Esophagus muscularis mucosa (tissue), 4 donors: ENCODE data around the gene VAMP2. TPM values are rescaled to one million over a fixed set of nuclear protein-coding genes. Genes with fewer than 3 reads are reported as not detected.
A peak's percentile ranks its signal among the peaks of the same experiment; 100 is the strongest.

Experiments
- DNase-seq: peaks from one replicate; pipeline ENCODE4 v3.0.0-alpha.2; 2017; ENCODE audit errors: extremely low spot score
- H3K27ac ChIP-seq, 4 donors: fragments of 200-600 bp; sonication (generic); replicated peaks in 1 of 4; 1 replicate in 3 of 4; 2 replicates in 1 of 4; pipeline ENCODE4 v1.5.1; 2016 to 2019; ENCODE audit warnings: mild to moderate bottlenecking in 1 of 4
- H3K27me3 ChIP-seq, 4 donors: fragments of 200-600 bp; sonication (generic); one replicate each; pipeline versions ENCODE4 v1.5.1 to v1.6.0; 2016 to 2019
- H3K36me3 ChIP-seq, 4 donors: fragments of 200-600 bp; sonication (generic); one replicate each; pipeline ENCODE4 v1.5.1; 2016 to 2019
- H3K4me1 ChIP-seq, 4 donors: fragments of 200-600 bp; sonication (generic); one replicate each; pipeline ENCODE4 v1.5.1; 2016 to 2019
- H3K4me3 ChIP-seq, 4 donors: fragments of 200-600 bp; sonication (generic); 1 replicate in 2 of 4; 2 replicates in 2 of 4; pipeline ENCODE4 v1.5.1; 2016 to 2019; ENCODE audit warnings: mild to moderate bottlenecking in 4 of 4, moderate library complexity in 1 of 4
- H3K9me3 ChIP-seq, 4 donors: fragments of 200-600 bp; sonication (generic); 1 replicate in 3 of 4; 2 replicates in 1 of 4; pipeline ENCODE4 v1.5.1; 2016 to 2019
- EP300 ChIP-seq: sonication (generic); formaldehyde crosslinking; IDR thresholded peaks from one replicate; pipeline ENCODE4 v1.6.1; 2017; ENCODE audit warnings: antibody characterized with exemption
- POLR2A ChIP-seq: fragments of 450-650 bp; IDR thresholded peaks from one replicate; pipeline ENCODE4 v1.6.1; 2017; ENCODE audit warnings: antibody characterized with exemption, moderate library complexity, mild to moderate bottlenecking, low read depth
- POLR2AphosphoS5 ChIP-seq, 2 donors: sonication (generic); formaldehyde crosslinking; IDR thresholded peaks; one replicate each; pipeline ENCODE4 v1.6.1; 2017; ENCODE audit warnings: antibody characterized with exemption in 2 of 2
- WGBS: methylation state at CpG from one replicate; pipeline ENCODE4 v1.1.5; 2018; 5-methylcytosine and 5-hydroxymethylcytosine counted together
- intact Hi-C: fragments of 100-400 bp; cut with DNase I; formaldehyde crosslinking; loops from one replicate; pipeline ENCODE4 v1.15.1; 2023
- total RNA-seq, 4 donors: library from RNA; depleted of rRNA; stranded (reverse); fragments of >200 nt; gene quantifications; one replicate each; pipeline versions ENCODE4 v1.1.0 to v1.2.1, GENCODE V29; 2016
- TF ChIP-seq, protein P1 (sequence below), 3 experiments: fragments of 200-600 bp in 2 of 3; fragments of 450-650 bp in 1 of 3; sonication (generic) in 2 of 3; IDR thresholded peaks; one replicate each; pipeline ENCODE4 v1.5.1; 2017 to 2019; ENCODE audit warnings: antibody characterized with exemption in 3 of 3, mild to moderate bottlenecking in 2 of 3, moderate library complexity in 1 of 3

Gene VAMP2
- total RNA-seq, 4 donors from 2014 or later: 23.7 to 36.4 (median 33.0) TPM

- peaks cover 66 to 83% (median 80%) of the 10 kb centered on the region in 4 donors for H3K4me1 ChIP-seq
Observed at GRCh38 chr17:8123695-8124349, 38.9 kb downstream of the VAMP2 start, which contains the start of gene HES7. TSS of gene HES7 (minus strand) at chr17:8124106. CDS start at chr17:8124084, 22 bp downstream.

GRCh38 chr17:8122924-8123694 is 39.6 kb downstream of the VAMP2 start:
- H3K9me3 ChIP-seq: no peaks in the 10 kb centered on the region
- peak overlapping the region in 3 of 4 donors; percentile 21 to 57 (median 33) for H3K27ac ChIP-seq
- intact Hi-C loops: no loop called here
- peaks cover 10 to 55% (median 39%) of the 10 kb centered on the region in 4 donors for H3K27me3 ChIP-seq
- peak overlapping the region; percentile 46 to 79 (median 58) for H3K4me3 ChIP-seq
- H3K4me1 ChIP-seq: peaks cover 73 to 91% (median 87%) of the 10 kb centered on the region in 4 donors
- under 1% methylated on average over 39 of the region's 55 CpGs for WGBS
- H3K36me3 ChIP-seq: no peaks in the 10 kb centered on the region
- TF ChIP-seq, protein P1, sequence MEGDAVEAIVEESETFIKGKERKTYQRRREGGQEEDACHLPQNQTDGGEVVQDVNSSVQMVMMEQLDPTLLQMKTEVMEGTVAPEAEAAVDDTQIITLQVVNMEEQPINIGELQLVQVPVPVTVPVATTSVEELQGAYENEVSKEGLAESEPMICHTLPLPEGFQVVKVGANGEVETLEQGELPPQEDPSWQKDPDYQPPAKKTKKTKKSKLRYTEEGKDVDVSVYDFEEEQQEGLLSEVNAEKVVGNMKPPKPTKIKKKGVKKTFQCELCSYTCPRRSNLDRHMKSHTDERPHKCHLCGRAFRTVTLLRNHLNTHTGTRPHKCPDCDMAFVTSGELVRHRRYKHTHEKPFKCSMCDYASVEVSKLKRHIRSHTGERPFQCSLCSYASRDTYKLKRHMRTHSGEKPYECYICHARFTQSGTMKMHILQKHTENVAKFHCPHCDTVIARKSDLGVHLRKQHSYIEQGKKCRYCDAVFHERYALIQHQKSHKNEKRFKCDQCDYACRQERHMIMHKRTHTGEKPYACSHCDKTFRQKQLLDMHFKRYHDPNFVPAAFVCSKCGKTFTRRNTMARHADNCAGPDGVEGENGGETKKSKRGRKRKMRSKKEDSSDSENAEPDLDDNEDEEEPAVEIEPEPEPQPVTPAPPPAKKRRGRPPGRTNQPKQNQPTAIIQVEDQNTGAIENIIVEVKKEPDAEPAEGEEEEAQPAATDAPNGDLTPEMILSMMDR (IDR thresholded peaks at IDR 0.05): no peak
- TF ChIP-seq EP300 (no peak), POLR2AphosphoS5 (IDR thresholded peaks at IDR 0.05) (no peak), POLR2A (no peak)
- no peak for DNase-seq

More at GRCh38 chr17:8123695-8124349, 38.9 kb downstream of the VAMP2 start, which contains the start of gene HES7:
- Histone ChIP-seq H3K27ac (peak within 1 kb of the TSS in 3 of 4 donors; percentile 21 to 57 (median 33)), H3K27me3 (peaks cover 10 to 62% (median 39%) of the 10 kb centered on the region in 4 donors), H3K4me3 (peak within 1 kb of the TSS; percentile 46 to 79 (median 64)), H3K9me3 (no peaks in the 10 kb centered on the region), H3K36me3 (no peaks in the 10 kb centered on the region)
- 2% methylated on average over 29 of the region's 29 CpGs for WGBS
- no peak for TF ChIP-seq EP300
- no peak for TF ChIP-seq POLR2AphosphoS5 (IDR thresholded peaks at IDR 0.05)
- no peak for TF ChIP-seq POLR2A
- TF ChIP-seq, protein P1 (IDR thresholded peaks at IDR 0.05): no peak
- no peak for DNase-seq
- intact Hi-C loops: no loop called here

DNA sequence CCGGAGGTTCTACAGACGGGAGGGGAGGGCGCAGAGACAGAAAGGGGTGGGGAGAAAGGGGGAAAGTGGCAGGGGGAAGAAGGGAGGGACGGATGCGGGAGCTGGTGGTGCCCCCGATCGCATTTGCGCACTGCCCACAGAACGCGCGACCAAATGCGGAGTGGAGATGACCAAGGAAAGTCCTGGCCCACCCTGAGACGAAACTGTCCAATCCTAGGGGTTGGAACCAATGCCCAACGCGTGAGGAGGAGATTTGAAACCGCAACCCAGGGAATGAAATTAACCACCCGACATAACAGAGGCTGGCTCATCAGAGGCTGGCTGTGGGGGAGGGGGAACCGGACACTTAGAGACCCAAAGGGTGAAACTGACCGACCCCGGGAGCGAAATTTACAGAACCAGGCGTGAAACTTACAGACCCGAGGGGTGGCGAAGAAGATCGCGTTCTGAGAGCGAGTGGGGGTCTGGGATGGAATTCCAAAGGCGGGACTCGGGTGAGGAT is 40.3 kb downstream of the VAMP2 start:
- H3K9me3 ChIP-seq: no peaks in the 10 kb centered on the region
- H3K4me3 ChIP-seq: peak overlapping the region; percentile 46 to 79 (median 58)
- peaks cover 79 to 94% (median 91%) of the 10 kb centered on the region in 4 donors for H3K4me1 ChIP-seq
- H3K27me3 ChIP-seq: peaks cover 10 to 52% (median 40%) of the 10 kb centered on the region in 4 donors
- WGBS: 2% methylated on average over 24 of the region's 29 CpGs
- DNase-seq: no peak
- no peaks in the 10 kb centered on the region for H3K36me3 ChIP-seq
- TF ChIP-seq POLR2A (no peak), POLR2AphosphoS5 (IDR thresholded peaks at IDR 0.05) (no peak), EP300 (no peak)
- TF ChIP-seq, protein P1 (IDR thresholded peaks at IDR 0.05): no peak
- H3K27ac ChIP-seq: peak overlapping the region; percentile 8 to 57 (median 34)
- intact Hi-C loops: no loop called here

DNA sequence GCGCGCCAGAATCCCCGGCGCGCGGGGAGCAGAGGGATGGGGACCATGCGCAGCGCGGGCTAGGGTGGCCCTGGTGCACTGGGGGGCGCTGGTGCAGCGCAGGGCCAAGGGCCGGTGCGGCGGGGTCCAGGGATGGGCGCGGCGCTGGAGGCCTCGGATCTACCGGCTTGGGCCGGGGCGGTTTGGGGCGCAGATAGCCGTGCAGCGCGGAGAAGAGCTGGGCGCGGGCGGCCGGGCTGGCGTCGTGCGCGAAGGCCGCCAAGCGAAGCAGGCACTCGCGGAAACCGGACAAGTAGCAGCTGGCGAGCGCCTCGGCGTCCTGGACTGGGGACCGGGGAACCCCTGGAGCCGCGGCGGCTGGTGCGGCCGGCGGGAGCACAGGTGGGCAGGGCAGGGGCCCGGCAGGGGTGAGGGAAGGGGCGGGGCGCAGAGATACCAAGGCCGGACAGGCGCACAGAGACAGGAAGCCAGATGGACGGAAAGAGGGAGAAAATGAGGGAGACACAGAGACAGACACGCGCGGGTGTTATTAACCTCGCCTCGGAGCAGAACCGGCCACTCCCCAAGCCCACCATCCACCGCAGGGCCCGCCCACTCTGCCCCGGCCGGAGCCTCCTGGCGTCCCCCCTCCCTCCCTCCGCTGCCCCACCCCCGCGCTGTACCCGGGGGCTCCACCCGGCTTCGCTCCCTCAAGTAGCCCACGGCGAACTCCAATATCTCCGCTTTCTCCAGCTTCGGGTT is 40.9 kb downstream of the VAMP2 start:
- no peaks in the 10 kb centered on the region for H3K36me3 ChIP-seq
- H3K4me1 ChIP-seq: peaks cover 74 to 91% (median 88%) of the 10 kb centered on the region in 4 donors
- peak overlapping the region; percentile 8 to 63 (median 52) for H3K27ac ChIP-seq
- H3K27me3 ChIP-seq: peaks cover 10 to 58% (median 46%) of the 10 kb centered on the region in 4 donors
- H3K4me3 ChIP-seq: peak overlapping the region; percentile 46 to 79 (median 58)
- DNase-seq: no peak
- TF ChIP-seq POLR2A: no peak
- no peak for TF ChIP-seq EP300
- TF ChIP-seq POLR2AphosphoS5 (IDR thresholded peaks at IDR 0.05): no peak
- TF ChIP-seq, protein P1 (IDR thresholded peaks at IDR 0.05): peak; percentile 26 to 40 (median 30)
- intact Hi-C loops: loop anchor here (2.0 kb wide), 1 partner anchor 65 kb away; no protein-coding TSS in a partner anchor
- WGBS: 0% methylated on average over 2 of the region's 76 CpGs
- no peaks in the 10 kb centered on the region for H3K9me3 ChIP-seq
